ENCODE results near the gene MEGF6.

The MEGF6 gene

GRCh38 chr1:3632298-3632697 lies 21.0 kb upstream of the MEGF6 start:
- Histone ChIP-seq H3K4me3 (no peak overlapping the region), H3K27ac (no peak overlapping the region)
- no peak for TF ChIP-seq CTCF (IDR thresholded peaks at IDR 0.05)
- no peak for DNase-seq (ENCODE audit: low spot score)

- no peak for TF ChIP-seq CTCF (IDR thresholded peaks at IDR 0.05)
- Histone ChIP-seq H3K4me3 (no peak overlapping the region), H3K27ac (no peak overlapping the region)
- DNase-seq (ENCODE audit: low spot score) = no peak
Measured at GRCh38 chr1:3631320-3632260, 20.3 kb upstream of the MEGF6 start.

GRCh38 chr1:3630914-3631313 lies 19.6 kb upstream of the MEGF6 start:
- H3K4me3 ChIP-seq = no peak overlapping the region
- DNase-seq (ENCODE audit: low spot score) = no peak
- no peak overlapping the region for H3K27ac ChIP-seq
- no peak for TF ChIP-seq CTCF (IDR thresholded peaks at IDR 0.05)

GRCh38 chr1:3630161-3630611 lies 18.9 kb upstream of the MEGF6 start:
- DNase-seq (ENCODE audit: low spot score) = no peak
- TF ChIP-seq CTCF (IDR thresholded peaks at IDR 0.05) = no peak

GRCh38 chr1:3629561-3630160 lies 18.4 kb upstream of the MEGF6 start:
- DNase-seq (ENCODE audit: low spot score) = no peak
- TF ChIP-seq CTCF (IDR thresholded peaks at IDR 0.05) = no peak
- Histone ChIP-seq H3K27ac (no peak overlapping the region), H3K4me3 (no peak overlapping the region)

More at GRCh38 chr1:3630161-3630611, 18.9 kb upstream of the MEGF6 start:
- no peak overlapping the region for H3K27ac ChIP-seq
- H3K4me3 ChIP-seq = no peak overlapping the region

GRCh38 chr1:3628445-3628844 lies 17.1 kb upstream of the MEGF6 start:
- DNase-seq (ENCODE audit: low spot score) = no peak
- TF ChIP-seq CTCF (IDR thresholded peaks at IDR 0.05) = no peak
- H3K4me3 ChIP-seq = no peak overlapping the region
- no peak overlapping the region for H3K27ac ChIP-seq

Measured in coronary artery (tissue), 2 donors.